Mucosa of stomach (tissue), 1 donor: ENCODE data around the gene ACSM6.

Experiments
- H3K27me3 ChIP-seq: one replicate; pipeline ENCODE4 v1.7.0; 2013; ENCODE audit warnings: mild to moderate bottlenecking, low read length; ENCODE audit not compliant: control insufficient read depth, insufficient read depth
- H3K36me3 ChIP-seq: one replicate; pipeline ENCODE4 v1.7.0; 2013; ENCODE audit warnings: low read length; ENCODE audit not compliant: control insufficient read depth, insufficient read depth
- H3K4me1 ChIP-seq: one replicate; pipeline ENCODE4 v1.7.0; 2013; ENCODE audit warnings: mild to moderate bottlenecking, low read length; ENCODE audit not compliant: control insufficient read depth, insufficient read depth
- H3K4me3 ChIP-seq: one replicate; pipeline ENCODE4 v1.7.0; 2013; ENCODE audit warnings: low read length
- H3K9ac ChIP-seq: one replicate; pipeline ENCODE4 v1.7.0; 2013; ENCODE audit warnings: mild to moderate bottlenecking, low read length, moderate library complexity
- H3K9me3 ChIP-seq: one replicate; pipeline ENCODE4 v1.7.0; 2013; ENCODE audit warnings: mild to moderate bottlenecking, low read length, moderate library complexity; ENCODE audit not compliant: control insufficient read depth
- donor health status: Pancreatic carcinoma.

ACSM6 gene

DNA sequence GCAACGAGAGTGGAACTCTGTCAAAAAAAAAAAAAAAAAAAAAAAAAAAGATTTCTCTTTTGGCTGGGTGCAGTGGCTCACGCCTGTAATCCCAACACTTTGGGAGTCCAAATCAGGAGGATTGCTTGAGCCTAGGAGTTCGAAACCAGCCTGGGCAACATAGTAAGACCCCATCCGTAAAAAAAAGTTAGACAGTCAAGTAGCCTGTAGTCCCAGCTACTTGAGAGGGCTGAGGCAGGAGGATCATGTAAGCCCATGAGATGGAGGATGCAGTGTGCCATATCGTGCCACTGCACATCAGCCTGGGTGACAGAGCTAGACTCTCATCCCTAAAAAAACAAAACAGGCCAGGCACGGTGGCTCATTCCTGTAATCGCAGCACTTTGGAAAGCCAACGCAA is 71.5 kb downstream of the ACSM6 start:
- no peaks in the 10 kb centered on the region for H3K9me3 ChIP-seq
- H3K27me3 ChIP-seq, result no peaks in the 10 kb centered on the region
- peaks cover 56% of the 10 kb centered on the region for H3K4me1 ChIP-seq
- no peak overlapping the region for H3K9ac ChIP-seq
- H3K4me3 ChIP-seq, result no peak overlapping the region
- peaks cover 13% of the 10 kb centered on the region for H3K36me3 ChIP-seq

DNA sequence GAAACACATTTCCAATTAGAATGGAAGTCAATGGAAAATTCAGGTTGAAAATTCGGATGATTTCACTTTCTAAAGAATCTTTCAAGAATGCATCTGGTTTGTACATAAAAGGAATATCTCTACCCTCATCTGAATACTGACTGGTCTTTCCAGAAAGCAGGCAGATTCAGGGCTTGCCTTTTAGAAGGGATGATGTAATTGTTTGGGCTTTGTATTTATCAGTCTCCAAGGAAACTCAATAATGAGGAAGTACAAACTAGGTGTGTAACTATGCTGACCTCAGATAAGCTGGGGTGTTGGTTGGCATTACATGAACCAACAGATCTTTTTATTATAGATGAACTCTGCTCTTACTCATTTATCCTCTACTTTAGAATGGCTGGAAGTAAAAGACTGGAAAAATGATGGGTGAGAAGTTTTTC is 72.6 kb downstream of the ACSM6 start:
- peak overlapping the region; percentile 62 for H3K9ac ChIP-seq

DNA sequence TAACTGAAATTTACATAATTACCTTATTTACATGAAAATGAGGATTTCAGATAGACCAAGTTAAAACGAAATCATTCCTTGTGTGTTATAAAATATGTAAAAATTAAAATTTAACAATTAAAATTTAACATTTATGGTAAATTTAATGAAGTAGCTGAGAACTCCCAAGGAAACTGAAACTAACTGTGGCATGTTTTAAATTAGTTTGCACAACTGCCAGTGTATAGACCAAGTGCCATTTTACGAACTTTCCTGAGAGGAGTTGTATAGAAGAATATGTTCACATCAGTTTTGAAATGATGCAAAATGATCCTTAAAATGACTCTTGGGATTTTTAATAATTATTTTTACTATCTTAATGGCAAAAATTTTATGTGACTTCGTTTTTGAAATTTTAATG is 73.2 kb downstream of the ACSM6 start:
- H3K27me3 ChIP-seq, result no peaks in the 10 kb centered on the region
- no peak overlapping the region for H3K4me3 ChIP-seq
- peaks cover 6% of the 10 kb centered on the region for H3K36me3 ChIP-seq
- no peak overlapping the region for H3K9ac ChIP-seq
- H3K9me3 ChIP-seq, result no peaks in the 10 kb centered on the region
- peaks cover 49% of the 10 kb centered on the region for H3K4me1 ChIP-seq

More for the DNA sequence above, 72.6 kb downstream of the ACSM6 start:
- no peaks in the 10 kb centered on the region for H3K9me3 ChIP-seq
- H3K36me3 ChIP-seq, result peaks cover 6% of the 10 kb centered on the region
- no peaks in the 10 kb centered on the region for H3K27me3 ChIP-seq
- no peak overlapping the region for H3K4me3 ChIP-seq
- H3K4me1 ChIP-seq, result peaks cover 49% of the 10 kb centered on the region

DNA sequence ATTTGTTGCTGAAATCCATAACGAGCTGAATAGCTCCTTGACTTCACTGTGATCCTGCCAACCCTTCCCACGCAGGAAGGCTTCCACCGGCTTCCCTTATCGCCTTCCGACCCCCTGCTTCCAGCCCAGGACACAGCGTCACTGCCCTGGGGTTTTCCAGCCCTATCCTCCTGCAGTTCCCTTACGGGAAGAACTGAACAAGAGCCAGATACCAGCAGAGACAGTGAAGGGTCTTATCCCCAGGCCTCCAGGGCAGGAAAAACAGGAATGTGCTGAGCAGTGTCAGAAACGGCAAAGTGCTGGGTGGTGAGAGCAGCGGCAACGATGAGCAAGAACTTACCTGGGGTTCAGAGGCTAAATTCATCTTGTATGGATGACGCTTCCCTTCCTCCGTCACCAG is 74.4 kb downstream of the ACSM6 start:
- Histone ChIP-seq H3K9ac (no peak overlapping the region), H3K4me1 (peaks cover 49% of the 10 kb centered on the region)

DNA sequence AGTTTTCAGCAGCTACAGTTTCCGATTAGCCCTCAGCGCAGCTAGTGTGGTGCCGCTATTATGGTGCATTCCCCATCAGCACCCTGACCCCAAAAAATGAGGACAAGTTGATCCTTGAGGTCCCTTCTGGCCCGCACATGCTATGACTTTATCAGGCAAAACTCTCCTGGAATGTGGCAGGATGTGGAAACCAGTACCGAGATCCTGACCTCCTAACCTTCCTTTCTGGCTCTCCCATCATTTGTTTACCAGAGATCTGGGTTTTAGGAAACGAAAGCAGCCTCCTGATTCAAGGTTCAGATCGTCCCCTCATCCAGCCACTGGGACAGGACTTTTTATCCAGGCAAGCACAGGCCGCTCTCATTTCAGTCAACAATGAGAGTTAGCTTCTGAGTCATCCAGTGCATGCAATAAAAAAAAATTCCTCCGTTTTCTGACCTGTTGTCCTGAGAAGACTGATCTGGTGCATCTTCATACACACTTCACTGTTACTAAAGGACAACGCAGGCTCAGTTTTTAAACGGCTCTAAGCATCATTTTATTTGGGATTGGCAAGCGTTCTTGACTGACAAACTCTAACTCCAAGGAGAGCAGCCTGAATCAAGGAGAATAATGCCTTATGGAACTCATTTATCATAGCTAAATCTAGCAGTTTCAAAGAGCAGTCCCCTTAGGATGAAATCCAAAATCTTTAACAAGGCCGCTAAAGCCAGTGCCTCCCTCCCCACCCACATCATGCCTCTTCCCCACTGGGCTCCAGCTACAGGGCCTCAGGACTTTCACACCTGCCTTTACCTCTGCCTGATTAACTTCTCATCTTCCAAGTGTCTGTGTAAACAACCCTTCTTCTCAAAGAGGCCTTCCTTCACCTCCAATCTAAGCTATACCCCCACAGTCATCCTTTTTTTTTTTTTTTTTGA is 79.6 kb downstream of the ACSM6 start:
- Histone ChIP-seq H3K27me3 (no peaks in the 10 kb centered on the region), H3K4me1 (peaks cover 61% of the 10 kb centered on the region), H3K9ac (peak overlapping the region; percentile 30), H3K4me3 (no peak overlapping the region), H3K9me3 (no peaks in the 10 kb centered on the region), H3K36me3 (no peaks in the 10 kb centered on the region)

More for the DNA sequence above, 74.4 kb downstream of the ACSM6 start:
- Histone ChIP-seq H3K36me3 (peaks cover 4% of the 10 kb centered on the region), H3K27me3 (no peaks in the 10 kb centered on the region), H3K4me3 (no peak overlapping the region), H3K9me3 (no peaks in the 10 kb centered on the region)

DNA sequence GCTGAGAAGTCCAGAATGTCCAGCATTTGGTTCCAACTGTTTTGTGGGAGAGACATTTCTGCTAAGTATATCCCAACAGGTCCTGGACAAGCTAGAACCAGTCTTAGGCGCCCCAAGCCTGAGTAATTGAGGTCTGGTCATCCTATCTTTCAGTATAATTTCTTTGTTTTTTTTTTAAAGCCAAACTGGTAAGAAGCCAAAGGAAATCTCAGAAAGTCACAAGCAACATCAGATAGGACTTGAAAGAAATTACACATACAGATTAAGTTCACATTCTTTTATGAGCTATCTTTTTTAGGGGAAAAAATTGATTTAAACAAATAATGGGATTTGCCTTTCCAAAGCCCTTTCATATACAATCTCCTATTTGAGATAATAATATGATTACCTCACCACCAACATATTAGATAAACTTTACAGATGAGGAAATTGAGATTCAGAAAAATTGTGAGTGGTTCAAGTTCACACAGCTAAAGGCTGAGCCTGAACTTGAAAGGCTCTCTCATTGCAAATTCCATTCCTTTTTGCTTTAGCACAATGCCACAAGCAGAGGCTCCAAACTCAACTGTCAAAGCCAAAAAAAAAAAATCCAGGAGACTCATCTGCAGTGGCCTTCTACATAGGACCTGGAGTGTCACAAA is 81.8 kb downstream of the ACSM6 start:
- no peaks in the 10 kb centered on the region for H3K9me3 ChIP-seq
- H3K36me3 ChIP-seq, result no peaks in the 10 kb centered on the region
- H3K4me1 ChIP-seq, result peaks cover 75% of the 10 kb centered on the region
- H3K27me3 ChIP-seq, result no peaks in the 10 kb centered on the region
- peak overlapping the region; percentile 44 for H3K9ac ChIP-seq
- no peak overlapping the region for H3K4me3 ChIP-seq

DNA sequence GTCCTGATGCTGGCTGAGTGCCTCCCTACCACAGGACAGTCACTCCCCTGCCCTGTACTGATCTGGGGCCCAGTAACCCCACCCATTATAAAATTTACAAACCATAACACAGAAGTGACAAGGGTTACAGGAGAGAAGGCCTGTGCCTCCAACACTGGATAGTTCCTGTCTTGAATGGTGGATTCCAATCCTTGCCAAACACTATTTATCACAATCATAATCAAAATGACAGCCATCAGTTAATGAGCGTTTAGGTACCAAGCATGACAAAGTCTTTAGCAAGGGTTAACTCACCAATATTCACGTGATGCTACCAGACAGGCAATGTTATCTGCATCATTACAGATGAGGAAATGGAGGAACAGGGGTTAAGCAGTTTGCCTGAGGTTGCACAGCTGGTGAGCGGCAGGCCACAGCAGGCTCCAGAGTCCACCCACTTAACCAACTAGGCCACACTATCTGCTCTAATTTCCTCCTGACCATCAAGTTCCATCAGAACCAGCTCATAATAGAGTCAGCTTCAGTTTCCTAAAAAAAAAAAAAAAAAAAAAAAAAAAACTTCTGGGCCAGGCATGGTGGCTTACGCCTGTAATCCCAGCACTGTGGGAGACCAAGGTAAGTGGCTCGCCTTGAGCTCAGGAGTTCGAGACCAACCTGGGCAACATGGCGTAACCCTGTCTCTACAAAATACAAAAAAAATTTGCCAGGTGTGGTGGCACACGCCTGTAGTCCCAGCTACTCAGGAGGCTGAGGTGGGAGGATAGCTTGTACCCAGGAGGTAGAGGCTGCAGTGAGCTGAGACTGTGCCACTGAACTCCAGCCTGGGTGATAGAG is 82.5 kb downstream of the ACSM6 start:
- no peaks in the 10 kb centered on the region for H3K27me3 ChIP-seq
- no peaks in the 10 kb centered on the region for H3K9me3 ChIP-seq
- peak overlapping the region; percentile 44 for H3K9ac ChIP-seq
- no peak overlapping the region for H3K4me3 ChIP-seq
- peaks cover 76% of the 10 kb centered on the region for H3K4me1 ChIP-seq
- no peaks in the 10 kb centered on the region for H3K36me3 ChIP-seq

DNA sequence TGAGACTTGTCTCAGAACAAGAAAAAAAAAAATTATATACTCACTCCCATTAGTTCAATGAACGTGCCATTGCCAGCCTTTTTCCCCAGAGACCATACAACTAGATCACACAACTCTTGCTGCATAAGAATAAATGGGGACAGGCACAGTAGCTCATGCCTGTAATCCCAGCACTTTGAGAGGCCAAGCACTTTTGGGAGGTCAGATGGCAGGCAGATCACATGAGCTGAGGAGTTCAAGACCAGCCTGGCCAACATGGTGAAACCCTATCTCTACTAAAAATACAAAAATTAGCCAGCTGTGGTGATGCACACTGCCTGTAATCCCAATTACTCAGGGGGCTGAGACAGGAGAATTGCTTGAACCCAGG is 83.1 kb downstream of the ACSM6 start:
- no peaks in the 10 kb centered on the region for H3K9me3 ChIP-seq
- peaks cover 80% of the 10 kb centered on the region for H3K4me1 ChIP-seq
- no peaks in the 10 kb centered on the region for H3K36me3 ChIP-seq
- no peak overlapping the region for H3K9ac ChIP-seq
- H3K4me3 ChIP-seq, result no peak overlapping the region
- no peaks in the 10 kb centered on the region for H3K27me3 ChIP-seq

GRCh38 chr10:95277614-95278013 is 83.6 kb downstream of the ACSM6 start:
- peaks cover 82% of the 10 kb centered on the region for H3K4me1 ChIP-seq
- no peak overlapping the region for H3K9ac ChIP-seq
- no peaks in the 10 kb centered on the region for H3K36me3 ChIP-seq
- H3K27me3 ChIP-seq, result no peaks in the 10 kb centered on the region
- no peaks in the 10 kb centered on the region for H3K9me3 ChIP-seq
- no peak overlapping the region for H3K4me3 ChIP-seq
